Measurements from ENCODE around the gene SBK2. TPM values are rescaled to one million over a fixed set of nuclear protein-coding genes. Genes with fewer than 3 reads are reported as not detected.

SBK2 gene
- total and polyA plus RNA-seq, 4 donors = 0.31 TPM; not detected in 3

DNA sequence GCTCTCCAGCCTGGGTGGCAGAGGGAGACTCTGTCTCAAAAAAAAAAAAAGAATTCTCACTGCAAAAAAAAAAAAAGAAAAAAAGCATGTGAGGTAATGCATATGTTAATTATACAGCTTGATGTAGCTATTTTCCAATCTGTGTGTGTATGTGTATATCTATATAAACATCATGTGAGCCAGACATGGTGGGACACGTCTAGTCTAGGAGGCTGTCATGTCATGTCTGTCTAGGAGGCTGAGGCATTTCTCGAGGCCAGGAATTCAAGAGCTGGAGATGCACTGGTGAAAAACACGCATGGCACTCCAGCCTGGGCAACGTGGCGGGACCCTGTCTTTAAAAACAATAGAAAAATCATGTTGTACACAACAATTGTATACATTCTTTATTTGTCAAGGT lies 15.3 kb upstream of the SBK2 start:
- Histone ChIP-seq H3K4me3 (no peak overlapping the region), H3K9ac (ENCODE audit: insufficient read depth in 1 of 2, low read length in 2 of 2) (no peak overlapping the region), H3K9me3 (ENCODE audit: control insufficient read depth in 4 of 4, insufficient read depth in 3 of 4, low read length in 3 of 4) (no peaks in the 10 kb centered on the region), H3K4me1 (ENCODE audit: control insufficient read depth in 5 of 5, insufficient read depth in 5 of 5, low read length in 5 of 5) (peaks cover 0 to 5% (median 2%) of the 10 kb centered on the region in 5 donors), H3K36me3 (ENCODE audit: control insufficient read depth in 4 of 4, insufficient read depth in 4 of 4, low read length in 4 of 4) (no peaks in the 10 kb centered on the region), H3K27me3 (ENCODE audit: control insufficient read depth in 3 of 3, insufficient read depth in 3 of 3, low read length in 2 of 3) (peaks cover 0 to 19% (median 9%) of the 10 kb centered on the region in 3 donors), H3K27ac (ENCODE audit: low read depth in 1 of 2, low read length in 1 of 2) (no peak overlapping the region)
- TF ChIP-seq, protein P1, sequence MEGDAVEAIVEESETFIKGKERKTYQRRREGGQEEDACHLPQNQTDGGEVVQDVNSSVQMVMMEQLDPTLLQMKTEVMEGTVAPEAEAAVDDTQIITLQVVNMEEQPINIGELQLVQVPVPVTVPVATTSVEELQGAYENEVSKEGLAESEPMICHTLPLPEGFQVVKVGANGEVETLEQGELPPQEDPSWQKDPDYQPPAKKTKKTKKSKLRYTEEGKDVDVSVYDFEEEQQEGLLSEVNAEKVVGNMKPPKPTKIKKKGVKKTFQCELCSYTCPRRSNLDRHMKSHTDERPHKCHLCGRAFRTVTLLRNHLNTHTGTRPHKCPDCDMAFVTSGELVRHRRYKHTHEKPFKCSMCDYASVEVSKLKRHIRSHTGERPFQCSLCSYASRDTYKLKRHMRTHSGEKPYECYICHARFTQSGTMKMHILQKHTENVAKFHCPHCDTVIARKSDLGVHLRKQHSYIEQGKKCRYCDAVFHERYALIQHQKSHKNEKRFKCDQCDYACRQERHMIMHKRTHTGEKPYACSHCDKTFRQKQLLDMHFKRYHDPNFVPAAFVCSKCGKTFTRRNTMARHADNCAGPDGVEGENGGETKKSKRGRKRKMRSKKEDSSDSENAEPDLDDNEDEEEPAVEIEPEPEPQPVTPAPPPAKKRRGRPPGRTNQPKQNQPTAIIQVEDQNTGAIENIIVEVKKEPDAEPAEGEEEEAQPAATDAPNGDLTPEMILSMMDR (IDR thresholded peaks at IDR 0.05; ENCODE audit: control extremely low read depth, extremely low read depth) = no peak
- no peak for ATAC-seq (ENCODE audit: insufficient read depth, low FRiP score)
- no peak for DNase-seq
- 71 to 78% methylated on average over 5 of the region's 5 CpGs for WGBS, 2 donors

DNA sequence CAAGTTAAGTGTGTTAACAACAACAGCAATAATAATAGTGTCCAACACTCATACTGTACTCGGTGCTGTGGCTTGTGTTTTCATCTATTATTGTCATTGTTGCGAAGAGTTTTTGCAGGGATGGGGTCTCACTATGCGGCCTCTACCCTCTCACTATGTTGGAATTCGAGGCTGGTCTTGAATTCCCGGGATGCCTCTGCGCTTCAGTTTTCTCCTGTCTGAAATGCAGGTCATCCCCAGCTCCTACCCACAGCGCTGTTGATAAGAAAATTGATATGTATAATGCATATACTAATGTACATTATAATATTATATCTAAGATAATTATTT lies 13.4 kb upstream of the SBK2 start:
- ATAC-seq (ENCODE audit: insufficient read depth, low FRiP score) (no peak), DNase-seq (no peak)
- Histone ChIP-seq H3K4me1 (ENCODE audit: control insufficient read depth in 5 of 5, insufficient read depth in 5 of 5, low read length in 5 of 5) (peaks cover 0 to 19% (median 4%) of the 10 kb centered on the region in 5 donors), H3K9me3 (ENCODE audit: control insufficient read depth in 4 of 4, insufficient read depth in 3 of 4, low read length in 3 of 4) (no peaks in the 10 kb centered on the region), H3K9ac (ENCODE audit: insufficient read depth in 1 of 2, low read length in 2 of 2) (no peak overlapping the region), H3K36me3 (ENCODE audit: control insufficient read depth in 4 of 4, insufficient read depth in 4 of 4, low read length in 4 of 4) (no peaks in the 10 kb centered on the region), H3K27me3 (ENCODE audit: control insufficient read depth in 3 of 3, insufficient read depth in 3 of 3, low read length in 2 of 3) (peaks cover 0 to 23% (median 9%) of the 10 kb centered on the region in 3 donors), H3K4me3 (no peak overlapping the region), H3K27ac (ENCODE audit: low read depth in 1 of 2, low read length in 1 of 2) (no peak overlapping the region)
- 67 to 76% methylated on average over 7 of the region's 7 CpGs for WGBS, 2 donors
- TF ChIP-seq, protein P1 (IDR thresholded peaks at IDR 0.05; ENCODE audit: control extremely low read depth, extremely low read depth) = no peak

DNA sequence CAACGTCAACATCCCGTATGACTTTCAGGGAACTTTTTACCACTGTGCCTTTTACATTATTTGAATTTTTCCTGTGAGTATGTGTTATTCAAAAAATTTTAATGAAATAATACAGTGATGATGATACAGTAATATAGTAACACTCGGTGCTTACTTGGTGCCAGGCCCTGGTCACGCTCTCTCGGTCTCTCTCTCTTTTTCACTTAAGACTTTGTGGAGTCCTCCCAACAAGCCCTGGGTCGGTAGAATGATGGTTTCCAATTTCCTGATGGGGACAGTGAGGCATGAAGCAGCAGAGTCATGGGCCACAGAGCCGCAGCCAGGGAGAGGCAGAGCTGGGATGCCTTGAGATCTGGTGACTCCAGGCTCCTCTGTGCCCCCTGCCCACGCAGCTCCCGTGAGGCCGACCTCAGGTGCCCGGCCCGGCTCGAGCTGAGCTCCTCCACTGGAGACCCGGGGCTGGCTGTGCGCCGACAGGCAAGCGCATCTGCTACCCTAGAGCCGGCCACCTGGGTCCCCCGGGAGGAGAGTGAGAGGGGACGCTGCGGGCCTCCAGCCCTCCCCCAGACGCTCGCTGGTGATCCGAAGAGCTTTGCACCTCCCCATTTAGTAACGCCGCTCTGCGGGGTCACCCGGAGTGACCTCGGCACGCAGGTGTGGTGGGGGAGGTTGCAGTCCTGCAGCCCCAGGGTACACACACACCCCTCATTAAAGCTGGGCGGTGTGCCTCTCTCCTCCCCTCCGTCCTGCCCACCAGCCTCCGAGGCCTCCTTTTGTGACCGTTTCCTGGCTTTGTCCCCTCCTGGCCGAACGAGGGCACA lies 12.8 kb upstream of the SBK2 start:
- ATAC-seq (ENCODE audit: insufficient read depth, low FRiP score) = no peak
- H3K9ac ChIP-seq (ENCODE audit: insufficient read depth in 1 of 2, low read length in 2 of 2) = no peak overlapping the region
- peak overlapping the region; percentile 9 to 58 for H3K27ac ChIP-seq (ENCODE audit: low read depth in 1 of 2, low read length in 1 of 2)
- no peak for DNase-seq
- H3K27me3 ChIP-seq (ENCODE audit: control insufficient read depth in 3 of 3, insufficient read depth in 3 of 3, low read length in 2 of 3) = peaks cover 0 to 23% (median 9%) of the 10 kb centered on the region in 3 donors
- no peaks in the 10 kb centered on the region for H3K9me3 ChIP-seq (ENCODE audit: control insufficient read depth in 4 of 4, insufficient read depth in 3 of 4, low read length in 3 of 4)
- H3K36me3 ChIP-seq (ENCODE audit: control insufficient read depth in 4 of 4, insufficient read depth in 4 of 4, low read length in 4 of 4) = no peaks in the 10 kb centered on the region
- TF ChIP-seq, protein P1 (IDR thresholded peaks at IDR 0.05; ENCODE audit: control extremely low read depth, extremely low read depth) = no peak
- WGBS, 2 donors = 37 to 74% methylated on average over 32 to 36 of the region's 36 CpGs
- H3K4me3 ChIP-seq = no peak overlapping the region
- H3K4me1 ChIP-seq (ENCODE audit: control insufficient read depth in 5 of 5, insufficient read depth in 5 of 5, low read length in 5 of 5) = peaks cover 0 to 23% (median 4%) of the 10 kb centered on the region in 5 donors

All from lung (tissue), 12 donors.